Endothelial cell of umbilical vein (primary cell): Measurements from ENCODE around the gene IRF2BP1.

ENCODE experiments used
- GATA2 ChIP-seq: IDR thresholded peaks from 2 replicates; pipeline ENCODE4 v1.7.0; 2011; ENCODE audit warnings: low read depth, mild to moderate bottlenecking, moderate library complexity, mixed read lengths, low read length; ENCODE audit not compliant: insufficient read length, insufficient read depth
- JUN ChIP-seq: IDR thresholded peaks from 2 replicates; pipeline ENCODE4 v1.6.1; 2011; ENCODE audit warnings: borderline replicate concordance, low read depth; ENCODE audit not compliant: insufficient read length, insufficient read depth
- MAX ChIP-seq: IDR thresholded peaks from 2 replicates; pipeline ENCODE4 v1.6.1; 2011; ENCODE audit not compliant: insufficient read depth, insufficient read length
- POLR2A ChIP-seq: IDR thresholded peaks from 2 replicates; pipeline ENCODE4 v1.6.1; 2012; ENCODE audit warnings: low read depth, mild to moderate bottlenecking, control low read depth, low read length
- POLR2AphosphoS5 ChIP-seq: IDR thresholded peaks from 2 replicates; pipeline ENCODE4 v1.6.1; 2012; ENCODE audit warnings: low read depth, mild to moderate bottlenecking, control low read depth, low read length, moderate library complexity; ENCODE audit not compliant: insufficient read depth
- TF ChIP-seq, protein P1 (sequence below), 2 donors: IDR thresholded peaks; 1 replicate in 1 of 2; 2 replicates in 1 of 2; pipeline ENCODE4 v1.5.1; 2011; ENCODE audit warnings: low read length in 2 of 2, mild to moderate bottlenecking in 2 of 2, moderate library complexity in 2 of 2, control low read depth in 1 of 2, inconsistent platforms in 1 of 2, low read depth in 1 of 2; ENCODE audit not compliant: insufficient read depth in 1 of 2; ENCODE audit errors: extremely low read depth in 1 of 2

DNA sequence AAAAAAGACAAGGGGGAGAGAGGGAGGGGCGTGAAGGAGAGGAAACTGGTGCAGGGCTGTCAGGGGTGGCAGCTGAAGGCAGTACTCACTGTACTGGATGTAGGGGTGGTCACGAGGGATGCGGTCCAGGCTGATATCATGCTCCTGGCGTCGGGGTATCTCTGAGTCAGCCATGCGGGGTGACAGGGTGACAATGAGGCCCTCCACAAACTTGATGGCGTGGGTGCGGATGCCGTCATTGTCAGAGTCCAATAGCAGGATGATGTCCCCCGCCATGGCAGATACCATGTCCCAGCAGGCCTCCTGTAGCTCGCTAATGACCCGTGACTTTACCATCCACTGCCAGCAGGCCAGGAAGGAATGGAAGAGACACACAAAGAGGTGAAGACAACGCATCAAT is 38.3 kb downstream of the IRF2BP1 start:
- TF ChIP-seq JUN: no peak
- no peak for TF ChIP-seq POLR2A
- no peak for TF ChIP-seq POLR2AphosphoS5
- TF ChIP-seq, protein P1, sequence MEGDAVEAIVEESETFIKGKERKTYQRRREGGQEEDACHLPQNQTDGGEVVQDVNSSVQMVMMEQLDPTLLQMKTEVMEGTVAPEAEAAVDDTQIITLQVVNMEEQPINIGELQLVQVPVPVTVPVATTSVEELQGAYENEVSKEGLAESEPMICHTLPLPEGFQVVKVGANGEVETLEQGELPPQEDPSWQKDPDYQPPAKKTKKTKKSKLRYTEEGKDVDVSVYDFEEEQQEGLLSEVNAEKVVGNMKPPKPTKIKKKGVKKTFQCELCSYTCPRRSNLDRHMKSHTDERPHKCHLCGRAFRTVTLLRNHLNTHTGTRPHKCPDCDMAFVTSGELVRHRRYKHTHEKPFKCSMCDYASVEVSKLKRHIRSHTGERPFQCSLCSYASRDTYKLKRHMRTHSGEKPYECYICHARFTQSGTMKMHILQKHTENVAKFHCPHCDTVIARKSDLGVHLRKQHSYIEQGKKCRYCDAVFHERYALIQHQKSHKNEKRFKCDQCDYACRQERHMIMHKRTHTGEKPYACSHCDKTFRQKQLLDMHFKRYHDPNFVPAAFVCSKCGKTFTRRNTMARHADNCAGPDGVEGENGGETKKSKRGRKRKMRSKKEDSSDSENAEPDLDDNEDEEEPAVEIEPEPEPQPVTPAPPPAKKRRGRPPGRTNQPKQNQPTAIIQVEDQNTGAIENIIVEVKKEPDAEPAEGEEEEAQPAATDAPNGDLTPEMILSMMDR (IDR thresholded peaks at IDR 0.05; ENCODE audit: extremely low read depth in 1 of 2, insufficient read depth in 1 of 2, low read depth in 1 of 2, low read length in 2 of 2): no peak
- no peak for TF ChIP-seq GATA2
- TF ChIP-seq MAX: no peak
